Measurements from ENCODE around the gene ERN1.

GRCh38 chr17:64103391-64104364 lies 26.3 kb downstream of the ERN1 start:
- TF ChIP-seq REST (tag by site-specific recombination; IDR thresholded peaks at IDR 0.05) = no peak
- no peak for TF ChIP-seq ZNF274 (IDR thresholded peaks at IDR 0.05; ENCODE audit: low read length)
- no peak for TF ChIP-seq ZNF274 (tag by site-specific recombination; IDR thresholded peaks at IDR 0.05; ENCODE audit: borderline replicate concordance)
- no peak for TF ChIP-seq KLF16 (tag by site-specific recombination; IDR thresholded peaks at IDR 0.05)
- no peak for TF ChIP-seq CTCF (tag by site-specific recombination; IDR thresholded peaks at IDR 0.05)
- no peak for TF ChIP-seq ZFP41 (tag by site-specific recombination; IDR thresholded peaks at IDR 0.05; ENCODE audit: borderline replicate concordance)
- no peak for TF ChIP-seq ZBTB26 (tag by site-specific recombination; optimal IDR thresholded peaks at IDR 0.05)
- TF ChIP-seq ZBTB48 (tag by site-specific recombination; IDR thresholded peaks at IDR 0.05) = no peak
- TF ChIP-seq ZBTB44 (tag by site-specific recombination; IDR thresholded peaks at IDR 0.05) = no peak

All from HEK293 (cell line).